Measurements from ENCODE around the gene NUP210. TPM values are rescaled to one million over a fixed set of nuclear protein-coding genes. Genes with fewer than 3 reads are reported as not detected.

Gene NUP210
- total and polyA plus RNA-seq, 2 of the 13 experiments (the other 11 are each of a cell fraction or from before 2014, with no cell fraction given) = 31.6 to 35.2 TPM

DNA sequence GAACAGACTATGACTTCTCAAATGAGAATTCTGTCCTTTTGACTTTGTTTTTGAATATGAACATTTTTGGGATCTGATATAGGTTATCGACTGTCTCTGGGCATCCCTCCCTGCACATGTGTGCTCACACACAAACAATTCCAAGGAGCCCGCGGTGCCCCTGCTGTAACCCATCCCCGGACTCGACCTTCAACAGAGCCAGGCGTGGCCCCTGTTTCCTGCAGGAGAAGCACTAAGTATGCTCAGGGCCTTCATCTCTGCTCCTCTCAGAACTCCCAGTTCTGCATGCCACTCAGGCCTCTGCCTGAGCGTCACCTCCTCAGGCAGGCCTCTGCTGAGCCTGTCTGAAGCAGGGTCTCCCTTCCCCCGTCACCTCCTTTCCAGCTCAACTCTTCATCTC is 57.6 kb downstream of the NUP210 start:
- Histone ChIP-seq H3K36me3 (replicated peaks in 1 of 2; ENCODE audit: control insufficient read depth in 1 of 2, insufficient read depth in 2 of 2, low read length in 2 of 2) (peaks cover 16 to 69% of the 10 kb centered on the region in 2 experiments; a peak in 4 of 5 replicates), H3K27me3 (ENCODE audit: control insufficient read depth in 1 of 2, insufficient read depth in 2 of 2, low read length in 2 of 2) (no peaks in the 10 kb centered on the region), H3K79me2 (ENCODE audit: insufficient read depth, low read length) (no peaks in the 10 kb centered on the region), H4K20me1 (ENCODE audit: insufficient read depth, low read length) (no peaks in the 10 kb centered on the region), H3K4me3 (replicated peaks in 1 of 3; ENCODE audit: insufficient read depth in 1 of 3, low read depth in 2 of 3, low read length in 3 of 3) (no peak overlapping the region), H3K4me1 (ENCODE audit: insufficient read depth, low read length) (peaks cover 32% of the 10 kb centered on the region), H2AFZ (ENCODE audit: low read length) (no peak overlapping the region), H3K9ac (ENCODE audit: insufficient read depth, low read depth, low read length) (no peak overlapping the region), H3K4me2 (ENCODE audit: low read depth, low read length) (no peak overlapping the region), H3K27ac (ENCODE audit: extremely low read length, insufficient read depth, low read length) (no peak overlapping the region), H3K9me3 (ENCODE audit: low read length) (no peaks in the 10 kb centered on the region)
- in situ Hi-C loops (cut with HindIII; ENCODE audit: extremely low pct_ligation_motif_present, low pct_unique_long_range_greater_than_20kb) (no loop called here), intact Hi-C loops (cut with micrococcal nuclease; ENCODE audit: unreplicated experiment) (no loop called here)
- no peak for ATAC-seq
- CTCF ChIA-PET (ENCODE audit: low intra/inter-chr PET ratio, low total read pairs) = no interaction called here
- WGBS (ENCODE audit: low lambda C conversion rate) = 96% methylated on average over 8 of the region's 8 CpGs
- FAIRE-seq = no peak
- POLR2A ChIA-PET = interaction anchor here (1.2 kb wide), 1 partner anchor 89 kb away, joined by 3 read pairs; no protein-coding TSS in a partner anchor
- no TSS peak for BruUV-seq (replicated peaks)
- DNase-seq (ENCODE audit: low spot score) = no peak
- TF ChIP-seq ZC3H4 (CRISPR knock-in tag; IDR thresholded peaks at IDR 0.05; ENCODE audit: borderline replicate concordance) = no peak
- TF ChIP-seq KDM2A (CRISPR knock-in tag; IDR thresholded peaks at IDR 0.05; ENCODE audit: borderline replicate concordance, low read depth) = no peak
- no peak for TF ChIP-seq ZNF784 (CRISPR knock-in tag; IDR thresholded peaks at IDR 0.05; ENCODE audit: borderline replicate concordance)
- TF ChIP-seq PITX1 (CRISPR knock-in tag; IDR thresholded peaks at IDR 0.05) = no peak
- TF ChIP-seq, protein P1, sequence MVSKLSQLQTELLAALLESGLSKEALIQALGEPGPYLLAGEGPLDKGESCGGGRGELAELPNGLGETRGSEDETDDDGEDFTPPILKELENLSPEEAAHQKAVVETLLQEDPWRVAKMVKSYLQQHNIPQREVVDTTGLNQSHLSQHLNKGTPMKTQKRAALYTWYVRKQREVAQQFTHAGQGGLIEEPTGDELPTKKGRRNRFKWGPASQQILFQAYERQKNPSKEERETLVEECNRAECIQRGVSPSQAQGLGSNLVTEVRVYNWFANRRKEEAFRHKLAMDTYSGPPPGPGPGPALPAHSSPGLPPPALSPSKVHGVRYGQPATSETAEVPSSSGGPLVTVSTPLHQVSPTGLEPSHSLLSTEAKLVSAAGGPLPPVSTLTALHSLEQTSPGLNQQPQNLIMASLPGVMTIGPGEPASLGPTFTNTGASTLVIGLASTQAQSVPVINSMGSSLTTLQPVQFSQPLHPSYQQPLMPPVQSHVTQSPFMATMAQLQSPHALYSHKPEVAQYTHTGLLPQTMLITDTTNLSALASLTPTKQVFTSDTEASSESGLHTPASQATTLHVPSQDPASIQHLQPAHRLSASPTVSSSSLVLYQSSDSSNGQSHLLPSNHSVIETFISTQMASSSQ (IDR thresholded peaks at IDR 0.05; ENCODE audit: low read depth) = no peak
- TF ChIP-seq, protein P1 (CRISPR knock-in tag; IDR thresholded peaks at IDR 0.05; ENCODE audit: borderline replicate concordance) = no peak
- TF ChIP-seq NR2F6 (IDR thresholded peaks at IDR 0.05) = no peak
- TF ChIP-seq NR2F6 (CRISPR knock-in tag; IDR thresholded peaks at IDR 0.05) = no peak
- TF ChIP-seq KAT7 (CRISPR knock-in tag; IDR thresholded peaks at IDR 0.05; ENCODE audit: borderline replicate concordance) = no peak
- TF ChIP-seq ISL2 (CRISPR knock-in tag; IDR thresholded peaks at IDR 0.05) = no peak
- TF ChIP-seq RBFOX2 (IDR thresholded peaks at IDR 0.05; ENCODE audit: low read depth, low read length) = no peak
- TF ChIP-seq HNF1B (CRISPR knock-in tag; IDR thresholded peaks at IDR 0.05) = no peak
- TF ChIP-seq, protein P2, sequence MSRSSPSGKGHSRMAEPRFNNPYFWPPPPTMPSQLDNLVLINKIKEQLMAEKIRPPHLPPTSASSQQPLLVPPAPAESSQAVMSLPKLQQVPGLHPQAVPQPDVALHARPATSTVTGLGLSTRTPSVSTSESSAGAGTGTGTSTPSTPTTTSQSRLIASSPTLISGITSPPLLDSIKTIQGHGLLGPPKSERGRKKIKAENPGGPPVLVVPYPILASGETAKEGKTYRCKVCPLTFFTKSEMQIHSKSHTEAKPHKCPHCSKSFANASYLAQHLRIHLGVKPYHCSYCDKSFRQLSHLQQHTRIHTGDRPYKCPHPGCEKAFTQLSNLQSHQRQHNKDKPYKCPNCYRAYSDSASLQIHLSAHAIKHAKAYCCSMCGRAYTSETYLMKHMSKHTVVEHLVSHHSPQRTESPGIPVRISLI (CRISPR knock-in tag; IDR thresholded peaks at IDR 0.05; ENCODE audit: borderline replicate concordance) = no peak
- TF ChIP-seq MAX (IDR thresholded peaks at IDR 0.05) = no peak
- no peak for TF ChIP-seq ZNF550 (CRISPR knock-in tag; IDR thresholded peaks at IDR 0.05; ENCODE audit: borderline replicate concordance)
- no peak for TF ChIP-seq SIX1 (CRISPR knock-in tag; IDR thresholded peaks at IDR 0.05; ENCODE audit: borderline replicate concordance)
- TF ChIP-seq, protein P3, sequence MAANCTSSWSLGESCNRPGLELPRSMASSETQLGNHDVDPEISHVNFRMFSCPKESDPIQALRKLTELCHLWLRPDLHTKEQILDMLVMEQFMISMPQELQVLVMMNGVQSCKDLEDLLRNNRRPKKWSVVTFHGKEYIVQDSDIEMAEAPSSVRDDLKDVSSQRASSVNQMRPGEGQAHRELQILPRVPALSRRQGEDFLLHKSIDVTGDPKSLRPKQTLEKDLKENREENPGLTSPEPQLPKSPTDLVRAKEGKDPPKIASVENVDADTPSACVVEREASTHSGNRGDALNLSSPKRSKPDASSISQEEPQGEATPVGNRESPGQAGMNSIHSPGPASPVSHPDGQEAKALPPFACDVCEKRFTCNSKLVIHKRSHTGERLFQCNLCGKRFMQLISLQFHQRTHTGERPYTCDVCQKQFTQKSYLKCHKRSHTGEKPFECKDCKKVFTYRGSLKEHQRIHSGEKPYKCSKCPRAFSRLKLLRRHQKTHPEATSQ (CRISPR knock-in tag; IDR thresholded peaks at IDR 0.05; ENCODE audit: borderline replicate concordance) = no peak

Measured in HepG2 (cell line).